Endothelial cell (in vitro differentiated cells): Measurements from ENCODE around the gene OR2AK2. TPM values are rescaled to one million over a fixed set of nuclear protein-coding genes. Genes with fewer than 3 reads are reported as not detected.
"Not testable (repeated sequence)": the region's sequence is repeated elsewhere in the genome, so short reads cannot be mapped to it uniquely, and the experiment has no call there.

ENCODE experiments used
- DNase-seq: peaks from one replicate; pipeline ENCODE4 v3.0.0; 2021; ENCODE audit warnings: low spot score
- H3K27ac Mint-ChIP-seq: one replicate; pipeline ENCODE4 v1.8.0; 2021; ENCODE audit warnings: mixed read lengths, inconsistent platforms; ENCODE audit not compliant: unreplicated experiment
- H3K27me3 Mint-ChIP-seq: one replicate; pipeline ENCODE4 v1.8.0; 2021; ENCODE audit warnings: mild to moderate bottlenecking, moderate library complexity, mixed read lengths, inconsistent platforms; ENCODE audit not compliant: unreplicated experiment
- H3K36me3 Mint-ChIP-seq: one replicate; pipeline ENCODE4 v1.8.0; 2021; ENCODE audit warnings: mild to moderate bottlenecking, low read depth, mixed read lengths, inconsistent platforms; ENCODE audit not compliant: unreplicated experiment
- H3K4me1 Mint-ChIP-seq: one replicate; pipeline ENCODE4 v1.8.0; 2021; ENCODE audit warnings: mild to moderate bottlenecking, mixed read lengths, inconsistent platforms; ENCODE audit not compliant: unreplicated experiment
- H3K4me3 Mint-ChIP-seq: one replicate; pipeline ENCODE4 v1.8.0; 2021; ENCODE audit warnings: mild to moderate bottlenecking, mixed read lengths, inconsistent platforms; ENCODE audit not compliant: unreplicated experiment
- H3K9me3 Mint-ChIP-seq: one replicate; pipeline ENCODE4 v1.8.0; 2021; ENCODE audit warnings: mixed read lengths, inconsistent platforms; ENCODE audit not compliant: unreplicated experiment
- total RNA-seq: library from RNA; stranded (reverse); fragmentation: NEBNext Ultra II Directional; extraction: Animal tissue kit (Norgen Biotek cat#: 25700); gene quantifications from one replicate; pipeline ENCODE4 v1.2.1, GENCODE V29; 2021; ENCODE audit not compliant: unreplicated experiment
- TF ChIP-seq, protein P1 (sequence below): fragments of 200-600 bp; sonication (generic); IDR thresholded peaks from one replicate; pipeline ENCODE4 v1.5.0; 2021; ENCODE audit warnings: antibody characterized with exemption; ENCODE audit not compliant: unreplicated experiment

OR2AK2 gene
- total RNA-seq, 1 donor from 2014 or later = not detected

DNA sequence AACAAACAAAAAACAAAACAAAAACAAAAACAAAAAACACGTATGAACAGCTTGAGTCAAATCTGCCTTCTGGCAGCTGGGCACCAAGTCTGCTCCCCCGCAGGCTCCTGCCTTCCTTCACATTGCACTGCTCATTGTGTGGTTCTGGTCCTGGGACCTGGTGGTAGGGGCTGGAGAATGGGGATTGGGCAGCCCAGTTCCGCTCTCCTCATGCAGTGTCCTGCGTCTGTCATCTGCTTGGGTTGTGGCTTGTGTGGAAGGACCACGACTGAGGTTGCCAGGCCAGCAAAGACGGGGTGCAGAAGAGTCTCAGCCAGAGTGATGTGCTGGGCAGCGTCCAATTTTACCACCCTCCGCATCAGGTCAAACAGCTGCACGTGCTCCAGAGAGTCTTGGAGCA, 29.3 kb upstream of the OR2AK2 start:
- Mint-ChIP-seq H3K9me3 (peaks cover 5% of the 10 kb centered on the region), H3K27ac (no peak overlapping the region), H3K4me3 (peak overlapping the region; percentile 5), H3K36me3 (no peaks in the 10 kb centered on the region), H3K4me1 (no peaks in the 10 kb centered on the region), H3K27me3 (peaks cover 4% of the 10 kb centered on the region)
- TF ChIP-seq, protein P1, sequence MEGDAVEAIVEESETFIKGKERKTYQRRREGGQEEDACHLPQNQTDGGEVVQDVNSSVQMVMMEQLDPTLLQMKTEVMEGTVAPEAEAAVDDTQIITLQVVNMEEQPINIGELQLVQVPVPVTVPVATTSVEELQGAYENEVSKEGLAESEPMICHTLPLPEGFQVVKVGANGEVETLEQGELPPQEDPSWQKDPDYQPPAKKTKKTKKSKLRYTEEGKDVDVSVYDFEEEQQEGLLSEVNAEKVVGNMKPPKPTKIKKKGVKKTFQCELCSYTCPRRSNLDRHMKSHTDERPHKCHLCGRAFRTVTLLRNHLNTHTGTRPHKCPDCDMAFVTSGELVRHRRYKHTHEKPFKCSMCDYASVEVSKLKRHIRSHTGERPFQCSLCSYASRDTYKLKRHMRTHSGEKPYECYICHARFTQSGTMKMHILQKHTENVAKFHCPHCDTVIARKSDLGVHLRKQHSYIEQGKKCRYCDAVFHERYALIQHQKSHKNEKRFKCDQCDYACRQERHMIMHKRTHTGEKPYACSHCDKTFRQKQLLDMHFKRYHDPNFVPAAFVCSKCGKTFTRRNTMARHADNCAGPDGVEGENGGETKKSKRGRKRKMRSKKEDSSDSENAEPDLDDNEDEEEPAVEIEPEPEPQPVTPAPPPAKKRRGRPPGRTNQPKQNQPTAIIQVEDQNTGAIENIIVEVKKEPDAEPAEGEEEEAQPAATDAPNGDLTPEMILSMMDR = no peak
- DNase-seq = no peak

DNA sequence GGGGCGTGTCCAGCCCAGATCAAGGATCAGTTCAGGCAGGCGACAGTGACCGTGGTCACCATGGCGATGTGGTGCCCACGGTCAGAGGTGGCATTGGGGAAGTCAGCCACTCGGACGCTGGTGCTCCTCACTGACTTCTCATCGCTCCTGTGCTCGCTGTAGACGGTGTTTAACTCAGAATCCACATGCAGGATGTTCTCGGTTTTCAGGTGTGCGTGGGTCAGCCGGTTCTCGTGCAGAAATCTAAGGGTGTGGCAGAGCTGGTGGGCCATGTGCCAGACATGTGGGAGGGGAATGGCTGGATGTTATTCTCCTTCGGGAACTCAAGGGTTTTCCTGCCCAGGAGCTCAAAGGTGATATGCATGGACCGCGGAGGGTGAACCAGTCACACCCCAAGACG, 28.6 kb upstream of the OR2AK2 start:
- H3K27ac Mint-ChIP-seq = no peak overlapping the region
- peaks cover 4% of the 10 kb centered on the region for H3K27me3 Mint-ChIP-seq
- no peak for DNase-seq
- TF ChIP-seq, protein P1 = no peak
- no peak overlapping the region for H3K4me3 Mint-ChIP-seq
- H3K9me3 Mint-ChIP-seq = peaks cover 5% of the 10 kb centered on the region
- H3K36me3 Mint-ChIP-seq = no peaks in the 10 kb centered on the region
- no peaks in the 10 kb centered on the region for H3K4me1 Mint-ChIP-seq

DNA sequence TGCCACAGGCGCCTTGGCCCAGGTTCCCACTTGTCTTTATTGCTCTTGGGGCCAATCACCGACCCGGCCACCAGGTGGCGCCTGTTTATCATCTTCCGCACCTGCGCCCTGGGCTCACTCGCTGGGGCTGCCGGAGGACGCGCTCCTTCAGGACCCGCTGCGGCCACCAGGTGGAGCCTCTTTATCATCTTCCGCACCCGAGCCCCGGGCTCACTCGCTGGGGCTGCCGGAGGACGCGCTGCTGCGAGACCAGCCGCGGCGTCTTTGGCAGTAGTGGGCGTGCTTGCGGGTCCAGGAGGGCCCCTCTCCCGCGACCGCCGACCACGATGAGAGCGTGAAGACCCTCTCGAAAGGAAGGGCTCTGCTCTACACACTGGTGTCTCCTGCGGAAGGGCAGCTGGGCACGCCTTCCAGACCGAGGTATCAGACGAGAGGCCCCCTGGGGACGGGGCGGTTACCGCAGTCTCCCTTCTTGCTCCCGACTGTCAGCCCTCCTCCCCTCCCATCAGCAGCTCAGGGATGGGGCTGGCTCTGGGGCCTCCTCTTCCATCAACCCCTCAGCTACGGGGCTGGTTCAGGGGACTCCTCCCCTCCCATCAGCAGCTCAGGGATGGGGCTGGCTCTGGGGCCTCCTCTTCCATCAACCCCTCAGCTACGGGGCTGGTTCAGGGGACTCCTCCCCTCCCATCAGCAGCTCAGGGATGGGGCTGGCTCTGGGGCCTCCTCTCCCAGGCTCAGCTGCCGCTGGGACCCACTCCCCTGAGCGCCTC, 27.9 kb upstream of the OR2AK2 start:
- H3K4me3 Mint-ChIP-seq, H3K9me3 Mint-ChIP-seq, H3K36me3 Mint-ChIP-seq, H3K27ac Mint-ChIP-seq, H3K4me1 Mint-ChIP-seq, H3K27me3 Mint-ChIP-seq: not testable (repeated sequence)
- DNase-seq = peak; percentile 82
- TF ChIP-seq, protein P1 = peak; percentile 95

DNA sequence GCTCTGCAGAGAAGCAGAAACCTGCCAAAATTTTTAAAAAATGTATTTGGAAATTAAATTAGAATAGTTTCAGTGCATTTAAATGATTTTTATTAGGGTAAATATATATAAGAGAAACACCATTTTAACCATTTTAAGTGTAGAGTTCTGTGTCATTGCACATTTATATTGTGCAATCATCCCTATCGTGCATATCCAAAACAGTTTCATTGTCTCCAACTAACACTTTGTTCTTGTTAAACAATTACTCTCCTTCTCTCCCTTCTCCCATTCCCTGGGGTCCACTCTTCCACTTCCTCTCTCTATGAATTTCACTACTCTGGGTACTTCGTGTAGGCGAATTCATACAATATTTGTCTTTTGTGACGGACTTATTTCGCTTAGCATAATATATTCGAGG, 22.4 kb upstream of the OR2AK2 start:
- Mint-ChIP-seq H3K9me3 (peaks cover 1% of the 10 kb centered on the region), H3K4me1 (no peaks in the 10 kb centered on the region), H3K27me3 (no peaks in the 10 kb centered on the region), H3K4me3 (no peak overlapping the region), H3K27ac (no peak overlapping the region), H3K36me3 (no peaks in the 10 kb centered on the region)
- no peak for DNase-seq
- TF ChIP-seq, protein P1 = no peak

DNA sequence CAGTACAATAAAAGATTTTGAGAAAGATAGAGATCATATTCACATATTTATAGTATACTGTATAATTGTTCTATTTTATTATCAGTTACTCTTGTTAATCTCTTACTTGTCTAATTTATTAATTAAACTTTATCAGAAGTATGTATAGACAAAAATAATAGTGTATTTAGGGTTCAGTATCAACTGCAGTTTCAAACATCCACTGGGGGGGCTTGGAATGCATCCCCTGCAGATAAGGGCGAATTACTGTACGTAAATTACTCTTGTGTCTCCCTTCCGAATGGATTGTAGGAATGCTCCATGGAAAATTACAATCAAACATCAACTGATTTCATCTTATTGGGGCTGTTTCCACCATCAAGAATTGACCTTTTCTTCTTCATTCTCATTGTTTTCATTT, 16.5 kb upstream of the OR2AK2 start, which contains the start of gene OR2L8:
OR2L8 (plus strand) TSS at position 301 of the 400 bp plus-strand sequence; CDS start at position 301, 0 bp downstream.
- Mint-ChIP-seq H3K36me3 (no peaks in the 10 kb centered on the region), H3K27ac (no peak within 1 kb of the TSS), H3K27me3 (no peaks in the 10 kb centered on the region), H3K9me3 (peaks cover 15% of the 10 kb centered on the region), H3K4me1 (no peaks in the 10 kb centered on the region), H3K4me3 (no peak within 1 kb of the TSS)
- DNase-seq = no peak
- TF ChIP-seq, protein P1 = no peak
